HEK293T (cell line): Measurements from ENCODE around the gene G0S2.

Experiments used
- CTCF ChIA-PET: fragments of 350-600 bp; formaldehyde crosslinking; extraction: SDS; loops from one replicate; lab custom pipeline; 2021; ENCODE audit warnings: antibody characterized with exemption, inconsistent platforms; lab: Yijun Ruan, JAX
- POLR2A ChIA-PET: fragments of 350-600 bp; formaldehyde crosslinking; extraction: SDS; loops from one replicate; lab custom pipeline; 2020; ENCODE audit warnings: antibody characterized with exemption, inconsistent platforms; lab: Yijun Ruan, JAX
- DNase-seq: peaks from one replicate; pipeline ENCODE4 v3.0.0; 2012; ENCODE audit warnings: mixed read lengths; ENCODE audit errors: extremely low spot score
- ARNT ChIP-seq: fragments of 450-650 bp; IDR thresholded peaks from 2 replicates; pipeline ENCODE4 v1.6.1; 2017; ENCODE audit warnings: mild to moderate bottlenecking
- BHLHE40 ChIP-seq: fragments of 450-650 bp; IDR thresholded peaks from 2 replicates; pipeline ENCODE4 v1.6.1; 2016; ENCODE audit warnings: mild to moderate bottlenecking, moderate library complexity, borderline replicate concordance
- CTBP1 ChIP-seq: fragments of 450-650 bp; IDR thresholded peaks from 2 replicates; pipeline ENCODE4 v1.6.1; 2016; ENCODE audit warnings: borderline replicate concordance
- ELF4 ChIP-seq: fragments of 450-650 bp; IDR thresholded peaks from 2 replicates; pipeline ENCODE4 v1.6.1; 2017; ENCODE audit warnings: antibody characterized with exemption
- FOXA1 ChIP-seq: fragments of 450-650 bp; IDR thresholded peaks from 2 replicates; pipeline ENCODE4 v1.6.1; 2016; ENCODE audit warnings: mild to moderate bottlenecking
- FOXK2 ChIP-seq: fragments of 450-650 bp; IDR thresholded peaks from 2 replicates; pipeline ENCODE4 v1.6.1; 2016; ENCODE audit warnings: mild to moderate bottlenecking
- FOXM1 ChIP-seq: fragments of 450-650 bp; IDR thresholded peaks from 2 replicates; pipeline ENCODE4 v1.6.1; 2017; ENCODE audit warnings: mild to moderate bottlenecking, borderline replicate concordance
- HDGF ChIP-seq: fragments of 450-650 bp; IDR thresholded peaks from 2 replicates; pipeline ENCODE4 v1.6.1; 2017; ENCODE audit warnings: antibody characterized with exemption, borderline replicate concordance
- L3MBTL2 ChIP-seq: fragments of 450-650 bp; conservative IDR thresholded peaks from 2 replicates; pipeline ENCODE4 v1.6.1; 2016; ENCODE audit warnings: mild to moderate bottlenecking
- LEF1 ChIP-seq: fragments of 450-650 bp; IDR thresholded peaks from 2 replicates; pipeline ENCODE4 v1.6.1; 2017; ENCODE audit warnings: mild to moderate bottlenecking, borderline replicate concordance
- NFRKB ChIP-seq: fragments of 450-650 bp; IDR thresholded peaks from 2 replicates; pipeline ENCODE4 v1.6.1; 2016; ENCODE audit warnings: mild to moderate bottlenecking, moderate library complexity
- SP1 ChIP-seq: fragments of 450-650 bp; IDR thresholded peaks from 2 replicates; pipeline ENCODE4 v1.6.1; 2017
- SUZ12 ChIP-seq: fragments of 450-650 bp; IDR thresholded peaks from 2 replicates; pipeline ENCODE4 v1.6.1; 2016; ENCODE audit warnings: mild to moderate bottlenecking
- TARDBP ChIP-seq: fragments of 450-650 bp; IDR thresholded peaks from 2 replicates; pipeline ENCODE4 v1.6.1; 2016
- ZNF384 ChIP-seq: fragments of 450-650 bp; IDR thresholded peaks from 2 replicates; pipeline ENCODE4 v1.6.1; 2016
- TF ChIP-seq, protein P1 (sequence below): fragments of 450-650 bp; IDR thresholded peaks from 2 replicates; pipeline ENCODE4 v1.6.1; 2016

The G0S2 gene

DNA sequence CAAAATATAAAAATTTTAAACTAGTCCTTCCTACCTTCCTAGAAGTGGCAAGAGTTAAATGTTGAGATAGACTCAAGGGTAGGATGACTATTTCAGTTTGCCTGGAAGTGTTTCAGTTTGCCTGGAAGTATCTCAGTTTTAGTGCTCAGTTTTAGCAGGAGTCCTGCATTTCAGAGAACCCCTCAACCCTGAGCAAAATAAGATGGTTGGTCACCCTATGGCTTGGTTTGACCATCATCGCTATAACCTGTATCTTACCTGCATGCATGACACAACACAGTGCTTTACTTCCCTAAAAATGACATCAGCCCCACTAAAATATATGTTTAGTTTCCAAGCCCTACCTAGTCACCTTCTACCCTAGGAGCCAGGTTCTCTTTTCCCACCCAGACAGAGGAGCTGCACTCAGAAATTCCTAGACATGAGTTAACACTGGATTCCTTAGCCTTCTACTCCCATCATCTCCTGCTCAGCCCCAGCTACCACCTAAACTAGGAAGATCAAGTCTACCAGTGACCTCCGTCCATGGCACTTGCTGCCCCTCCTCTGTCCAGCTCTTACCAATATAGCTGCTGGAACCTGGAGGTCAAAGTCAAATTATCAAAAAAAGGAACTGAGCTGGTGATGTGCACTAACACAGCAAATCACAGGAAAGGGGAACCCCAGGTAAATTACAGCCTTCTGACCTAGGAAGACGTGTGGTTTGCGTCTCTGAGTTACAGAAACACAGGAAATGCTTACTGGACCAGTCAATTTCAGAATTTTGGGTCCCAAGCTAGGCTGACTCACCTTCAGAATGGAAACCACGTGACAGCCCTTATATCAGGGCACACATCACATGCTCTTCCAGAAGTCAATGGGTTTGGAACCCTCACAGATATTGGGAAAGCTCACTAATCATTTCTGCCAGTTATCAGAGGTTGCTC, 2.2 kb upstream of the G0S2 start:
- POLR2A ChIA-PET = no interaction called here
- no peak for TF ChIP-seq FOXM1
- no peak for TF ChIP-seq LEF1
- TF ChIP-seq BHLHE40 = no peak
- no peak for TF ChIP-seq FOXK2
- no peak for TF ChIP-seq CTBP1
- TF ChIP-seq, protein P1, sequence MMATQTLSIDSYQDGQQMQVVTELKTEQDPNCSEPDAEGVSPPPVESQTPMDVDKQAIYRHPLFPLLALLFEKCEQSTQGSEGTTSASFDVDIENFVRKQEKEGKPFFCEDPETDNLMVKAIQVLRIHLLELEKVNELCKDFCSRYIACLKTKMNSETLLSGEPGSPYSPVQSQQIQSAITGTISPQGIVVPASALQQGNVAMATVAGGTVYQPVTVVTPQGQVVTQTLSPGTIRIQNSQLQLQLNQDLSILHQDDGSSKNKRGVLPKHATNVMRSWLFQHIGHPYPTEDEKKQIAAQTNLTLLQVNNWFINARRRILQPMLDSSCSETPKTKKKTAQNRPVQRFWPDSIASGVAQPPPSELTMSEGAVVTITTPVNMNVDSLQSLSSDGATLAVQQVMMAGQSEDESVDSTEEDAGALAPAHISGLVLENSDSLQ = no peak
- no peak for TF ChIP-seq HDGF
- TF ChIP-seq FOXA1 = no peak
- no peak for TF ChIP-seq ELF4
- DNase-seq = no peak
- CTCF ChIA-PET = interaction anchor here (0.7 kb wide), 1 partner anchor 12 kb away, joined by 3 read pairs; no protein-coding TSS in a partner anchor

DNA sequence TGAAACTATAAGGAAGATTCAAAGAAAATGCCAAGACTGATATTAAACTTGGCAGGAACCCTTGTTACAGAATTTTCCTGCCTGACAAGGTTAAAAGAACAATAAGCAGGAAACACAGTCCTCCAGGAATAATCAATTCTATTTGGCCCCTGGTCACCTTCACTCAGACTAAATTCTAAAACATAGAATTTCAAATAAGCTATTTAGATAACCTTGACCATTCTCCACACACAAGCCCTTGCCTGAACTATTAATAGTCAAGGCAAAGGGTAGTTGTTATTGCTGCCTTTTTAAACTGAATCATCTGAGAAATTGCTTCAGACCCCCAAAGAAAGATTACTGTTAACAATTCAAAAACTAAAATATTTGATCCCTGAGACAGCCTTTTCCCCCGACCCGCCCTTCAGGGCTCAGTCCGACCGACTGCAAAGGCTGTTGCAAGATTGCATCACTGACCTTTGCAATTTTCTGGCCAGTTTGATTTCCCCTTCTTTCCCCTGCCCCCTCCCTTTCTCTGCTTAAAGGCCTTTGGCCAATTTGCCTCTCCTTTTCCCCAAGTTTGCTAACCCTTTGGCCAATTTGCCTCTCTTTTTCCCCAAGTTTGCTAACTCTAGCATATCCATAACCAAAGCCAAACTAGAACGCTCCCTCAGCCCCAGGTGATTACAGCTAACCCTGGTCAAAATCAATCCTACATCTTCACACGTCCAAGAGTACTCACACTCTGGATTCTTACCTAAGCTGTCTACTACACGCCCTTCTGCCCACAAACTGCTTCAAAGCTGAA, 1.4 kb upstream of the G0S2 start:
- CTCF ChIA-PET = no interaction called here
- POLR2A ChIA-PET = interaction anchor here (1.1 kb wide), 1 partner anchor 15 kb away, joined by 3 read pairs; no protein-coding TSS in a partner anchor
- TF ChIP-seq ARNT (no peak), BHLHE40 (no peak), FOXM1 (no peak), FOXK2 (no peak)
- no peak for DNase-seq

DNA sequence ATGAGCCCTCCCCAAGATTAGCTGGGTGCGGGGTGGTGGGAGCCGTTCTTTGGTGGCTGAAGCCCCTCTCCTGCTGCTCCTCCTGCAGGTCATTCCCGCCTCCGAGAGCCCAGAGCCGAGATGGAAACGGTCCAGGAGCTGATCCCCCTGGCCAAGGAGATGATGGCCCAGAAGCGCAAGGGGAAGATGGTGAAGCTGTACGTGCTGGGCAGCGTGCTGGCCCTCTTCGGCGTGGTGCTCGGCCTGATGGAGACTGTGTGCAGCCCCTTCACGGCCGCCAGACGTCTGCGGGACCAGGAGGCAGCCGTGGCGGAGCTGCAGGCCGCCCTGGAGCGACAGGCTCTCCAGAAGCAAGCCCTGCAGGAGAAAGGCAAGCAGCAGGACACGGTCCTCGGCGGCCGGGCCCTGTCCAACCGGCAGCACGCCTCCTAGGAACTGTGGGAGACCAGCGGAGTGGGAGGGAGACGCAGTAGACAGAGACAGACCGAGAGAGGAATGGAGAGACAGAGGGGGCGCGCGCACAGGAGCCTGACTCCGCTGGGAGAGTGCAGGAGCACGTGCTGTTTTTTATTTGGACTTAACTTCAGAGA, 448 bp downstream of the G0S2 start:
- DNase-seq = peak; percentile 51
- ChIA-PET CTCF (interaction anchor here (0.6 kb wide), 1 partner anchor 65 kb away, joined by 3 read pairs; no protein-coding TSS in a partner anchor), POLR2A (interaction anchor here (0.7 to 1.7 kb wide), 6 partner anchors 13 to 56 kb away, joined by 3 to 6 read pairs (median 4); no protein-coding TSS in a partner anchor)
- no peak for TF ChIP-seq SUZ12
- peak; percentile 47 for TF ChIP-seq L3MBTL2

DNA sequence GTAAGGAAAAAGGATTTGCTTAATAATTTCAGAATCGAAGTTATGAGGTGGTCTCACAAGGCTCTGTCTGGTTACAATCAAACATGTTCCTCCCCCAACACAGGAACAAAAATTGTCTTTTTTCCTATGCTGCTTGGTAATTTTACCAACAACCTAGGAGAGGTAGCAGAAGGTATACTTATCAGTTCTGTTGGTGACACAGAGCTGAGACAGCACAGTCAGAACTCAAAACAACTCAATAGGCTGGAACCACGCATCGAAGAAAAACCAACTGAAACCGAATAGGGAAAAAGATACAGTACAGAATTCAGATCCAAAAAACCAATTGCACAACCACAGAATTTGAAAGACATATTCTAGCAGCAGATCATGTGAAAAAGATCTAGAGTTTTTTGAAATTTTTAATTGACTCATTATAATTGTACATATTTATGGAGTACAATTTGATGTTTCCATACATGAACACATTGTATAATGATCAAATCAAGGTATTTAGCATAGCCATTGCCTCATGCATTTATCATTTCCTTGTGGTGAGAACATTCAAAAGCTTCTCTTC, 3.8 kb downstream of the G0S2 start:
- ChIA-PET CTCF (no interaction called here), POLR2A (no interaction called here)
- DNase-seq = no peak
- TF ChIP-seq FOXA1 (no peak), LEF1 (no peak), SUZ12 (no peak), BHLHE40 (no peak), NFRKB (no peak), ZNF384 (no peak), CTBP1 (no peak), TARDBP (no peak), L3MBTL2 (no peak), SP1 (no peak), ARNT (no peak), ELF4 (no peak), FOXK2 (no peak), HDGF (no peak), FOXM1 (no peak)
- TF ChIP-seq, protein P1 = no peak

DNA sequence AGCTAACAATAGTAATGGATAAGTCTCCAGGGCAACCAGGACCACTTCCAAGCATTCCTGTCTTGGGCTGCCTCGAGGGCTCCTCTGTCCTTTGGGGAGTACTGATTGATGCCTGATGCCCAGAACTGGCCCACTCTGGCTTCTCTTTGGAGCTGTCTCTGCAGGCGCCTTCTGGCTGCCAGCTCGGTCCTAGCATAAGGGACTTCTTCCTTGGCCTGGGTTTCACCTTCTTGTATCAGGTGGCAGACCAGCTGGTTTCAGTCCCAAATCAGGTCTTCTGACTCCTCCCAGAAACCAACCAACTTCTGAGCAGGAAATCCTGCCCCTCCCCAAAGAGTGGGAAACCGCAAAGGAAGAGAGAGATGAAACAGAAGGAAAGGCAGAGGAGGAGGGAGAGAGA, 10.6 kb downstream of the G0S2 start:
- no peak for DNase-seq
- POLR2A ChIA-PET = no interaction called here
- CTCF ChIA-PET = no interaction called here
- no peak for TF ChIP-seq FOXA1
- no peak for TF ChIP-seq TARDBP
- no peak for TF ChIP-seq FOXM1
- no peak for TF ChIP-seq CTBP1
- no peak for TF ChIP-seq FOXK2
- TF ChIP-seq LEF1 = no peak
- no peak for TF ChIP-seq SUZ12
- no peak for TF ChIP-seq L3MBTL2
- no peak for TF ChIP-seq SP1
- TF ChIP-seq ARNT = no peak
- no peak for TF ChIP-seq ZNF384

DNA sequence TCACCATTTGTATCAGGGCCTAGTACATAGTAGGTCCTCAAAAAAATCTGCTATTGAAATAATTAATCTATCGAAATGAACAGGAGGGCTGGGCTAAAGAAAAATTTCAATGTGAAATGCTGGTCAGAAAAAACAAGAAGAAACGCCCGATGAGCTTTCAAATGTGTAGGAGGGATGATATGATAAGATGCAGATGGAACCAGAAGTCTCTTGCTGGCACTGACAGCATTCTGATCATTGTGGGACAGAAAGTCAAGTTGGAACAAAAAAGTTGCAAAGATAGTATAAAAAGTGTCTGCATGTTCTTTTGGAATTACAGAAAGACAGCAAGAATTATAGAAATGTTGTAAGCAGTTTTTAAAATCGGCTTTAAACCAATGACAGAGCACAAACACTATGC, 11.1 kb downstream of the G0S2 start:
- POLR2A ChIA-PET = no interaction called here
- CTCF ChIA-PET = interaction anchor here (1.2 kb wide), 1 partner anchor 79 kb away, joined by 5 read pairs; no protein-coding TSS in a partner anchor
- TF ChIP-seq FOXM1 = no peak
- TF ChIP-seq ZNF384 = no peak
- TF ChIP-seq ARNT = no peak
- no peak for TF ChIP-seq FOXA1
- no peak for TF ChIP-seq NFRKB
- TF ChIP-seq BHLHE40 = no peak
- TF ChIP-seq FOXK2 = no peak
- TF ChIP-seq LEF1 = no peak
- TF ChIP-seq ELF4 = no peak
- DNase-seq = no peak
